Upper lobe of left lung (tissue), 6 donors: Measurements from ENCODE around the gene ANKRD24. TPM values are rescaled to one million over a fixed set of nuclear protein-coding genes. Genes with fewer than 3 reads are reported as not detected.
"Not testable (repeated sequence)": the region's sequence is repeated elsewhere in the genome, so short reads cannot be mapped to it uniquely, and the experiment has no call there.

Experiments
- ATAC-seq, 2 donors: fragments of 200-7000 bp; cut with Tn5 transposase; one replicate each; pipeline ENCODE4 v1.9.1; 2022; ENCODE audit warnings: mild to moderate bottlenecking in 2 of 2, moderate library complexity in 2 of 2; ENCODE audit not compliant: low FRiP score in 2 of 2
- DNase-seq, 2 donors: peaks; one replicate each; pipeline ENCODE4 v3.0.0-alpha.2; 2019 to 2020
- H3K27ac ChIP-seq, 4 donors: fragments of 200-600 bp; sonication (generic); one replicate each; pipeline ENCODE4 v1.5.1; 2016 to 2019
- H3K27me3 ChIP-seq, 4 donors: fragments of 200-600 bp; sonication (generic); one replicate each; pipeline ENCODE4 v1.5.1; 2017 to 2019
- H3K36me3 ChIP-seq, 4 donors: fragments of 200-600 bp; sonication (generic); one replicate each; pipeline ENCODE4 v1.5.1; 2016 to 2019
- H3K4me1 ChIP-seq, 4 donors: fragments of 200-600 bp; sonication (generic); one replicate each; pipeline ENCODE4 v1.5.1; 2018 to 2019
- H3K4me3 ChIP-seq, 4 donors: fragments of 200-600 bp; sonication (generic); one replicate each; pipeline ENCODE4 v1.5.1; 2017 to 2019; ENCODE audit warnings: mild to moderate bottlenecking in 2 of 4, moderate library complexity in 1 of 4
- H3K9me3 ChIP-seq, 4 donors: fragments of 200-600 bp; sonication (generic); one replicate each; pipeline ENCODE4 v1.5.1; 2018 to 2019
- EP300 ChIP-seq, 4 donors: sonication (generic); formaldehyde crosslinking; IDR thresholded peaks; one replicate each; pipeline ENCODE4 v1.5.1; 2017; ENCODE audit warnings: antibody characterized with exemption in 4 of 4, control low read depth in 2 of 4
- POLR2A ChIP-seq, 4 donors: fragments of 450-650 bp; IDR thresholded peaks; one replicate each; pipeline ENCODE4 v1.5.1; 2016 to 2017; ENCODE audit warnings: antibody characterized with exemption in 4 of 4, mild to moderate bottlenecking in 2 of 4
- POLR2AphosphoS5 ChIP-seq, 2 donors: sonication (generic); formaldehyde crosslinking; IDR thresholded peaks; one replicate each; pipeline ENCODE4 v1.5.1; 2017; ENCODE audit warnings: antibody characterized with exemption in 2 of 2
- WGBS, 2 donors: methylation state at CpG; one replicate each; pipeline ENCODE4 v1.1.5; 2017 to 2018; 5-methylcytosine and 5-hydroxymethylcytosine counted together
- total RNA-seq, 6 donors: library from RNA; depleted of rRNA in 4 of 6; stranded (reverse); fragments of >200 nt in 4 of 6; gene quantifications; one replicate each; pipeline versions ENCODE4 v1.1.0 to v1.2.1, GENCODE V29; 2016 to 2021
- TF ChIP-seq, protein P1 (sequence below), 6 experiments: fragments of 450-650 bp in 4 of 6; fragments of 200-600 bp in 2 of 6; sonication (generic) in 2 of 6; IDR thresholded peaks; one replicate each; pipeline ENCODE4 v1.5.1; 2016 to 2019; ENCODE audit warnings: antibody characterized with exemption in 6 of 6
- donor health status: DM: no; HTN: no; CAD: no; lungs with moderate emphysema.
- donor health status: DM: no; HTN: yes; CAD: no; lungs with severe emphysema.

The ANKRD24 gene
- total RNA-seq, 6 donors from 2014 or later, result 0.46 to 10.5 (median 1.3) TPM

DNA sequence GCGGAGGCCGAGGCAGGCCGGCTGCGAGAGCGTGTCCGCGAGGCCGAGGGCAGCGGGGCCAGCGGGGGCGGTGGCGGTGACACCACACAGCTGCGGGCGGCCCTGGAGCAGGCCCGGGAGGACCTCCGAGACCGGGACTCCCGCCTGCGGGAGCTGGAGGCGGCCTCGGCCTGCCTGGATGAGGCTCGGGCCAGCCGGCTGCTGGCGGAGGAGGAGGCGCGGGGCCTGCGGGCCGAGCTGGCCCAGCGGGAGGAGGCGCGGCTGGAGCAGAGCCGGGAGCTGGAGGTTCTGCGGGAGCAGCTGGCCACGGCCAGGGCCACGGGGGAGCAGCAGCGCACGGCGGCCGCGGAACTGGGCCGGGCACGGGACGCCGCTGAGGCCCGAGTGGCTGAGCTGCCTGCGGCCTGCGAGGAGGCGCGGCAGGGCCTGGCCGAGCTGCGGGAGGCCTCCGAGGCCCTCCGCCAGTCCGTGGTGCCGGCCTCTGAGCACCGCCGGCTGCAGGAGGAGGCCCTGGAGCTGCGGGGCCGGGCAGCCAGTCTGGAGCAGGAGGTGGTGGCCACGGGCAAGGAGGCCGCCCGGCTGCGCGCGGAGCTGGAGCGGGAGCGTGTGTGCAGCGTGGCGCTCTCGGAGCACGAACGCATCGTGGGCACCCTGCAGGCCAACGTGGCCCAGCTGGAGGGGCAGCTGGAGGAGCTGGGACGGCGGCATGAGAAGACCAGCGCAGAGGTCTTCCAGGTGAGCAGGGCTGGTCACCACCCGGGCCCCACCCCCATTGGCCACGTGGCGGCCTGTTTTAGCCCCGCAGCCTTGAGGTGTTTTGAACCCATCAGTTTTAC lies 35.2 kb downstream of the ANKRD24 start:
- no peak for TF ChIP-seq EP300 (IDR thresholded peaks at IDR 0.05)
- TF ChIP-seq, protein P1, sequence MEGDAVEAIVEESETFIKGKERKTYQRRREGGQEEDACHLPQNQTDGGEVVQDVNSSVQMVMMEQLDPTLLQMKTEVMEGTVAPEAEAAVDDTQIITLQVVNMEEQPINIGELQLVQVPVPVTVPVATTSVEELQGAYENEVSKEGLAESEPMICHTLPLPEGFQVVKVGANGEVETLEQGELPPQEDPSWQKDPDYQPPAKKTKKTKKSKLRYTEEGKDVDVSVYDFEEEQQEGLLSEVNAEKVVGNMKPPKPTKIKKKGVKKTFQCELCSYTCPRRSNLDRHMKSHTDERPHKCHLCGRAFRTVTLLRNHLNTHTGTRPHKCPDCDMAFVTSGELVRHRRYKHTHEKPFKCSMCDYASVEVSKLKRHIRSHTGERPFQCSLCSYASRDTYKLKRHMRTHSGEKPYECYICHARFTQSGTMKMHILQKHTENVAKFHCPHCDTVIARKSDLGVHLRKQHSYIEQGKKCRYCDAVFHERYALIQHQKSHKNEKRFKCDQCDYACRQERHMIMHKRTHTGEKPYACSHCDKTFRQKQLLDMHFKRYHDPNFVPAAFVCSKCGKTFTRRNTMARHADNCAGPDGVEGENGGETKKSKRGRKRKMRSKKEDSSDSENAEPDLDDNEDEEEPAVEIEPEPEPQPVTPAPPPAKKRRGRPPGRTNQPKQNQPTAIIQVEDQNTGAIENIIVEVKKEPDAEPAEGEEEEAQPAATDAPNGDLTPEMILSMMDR (IDR thresholded peaks at IDR 0.05), result no peak
- no peak for TF ChIP-seq POLR2AphosphoS5 (IDR thresholded peaks at IDR 0.05)
- no peak for TF ChIP-seq POLR2A (IDR thresholded peaks at IDR 0.05)
- Histone ChIP-seq H3K27ac (no peak overlapping the region), H3K27me3 (no peaks in the 10 kb centered on the region), H3K36me3 (no peaks in the 10 kb centered on the region), H3K4me1 (no peaks in the 10 kb centered on the region), H3K9me3 (no peaks in the 10 kb centered on the region), H3K4me3 (no peak overlapping the region)
- WGBS, 2 donors, result 93 to 95% methylated on average over 32 to 74 of the region's 81 CpGs
- no peak for ATAC-seq
- DNase-seq, result peak in 1 of 2 donors; percentile 79

DNA sequence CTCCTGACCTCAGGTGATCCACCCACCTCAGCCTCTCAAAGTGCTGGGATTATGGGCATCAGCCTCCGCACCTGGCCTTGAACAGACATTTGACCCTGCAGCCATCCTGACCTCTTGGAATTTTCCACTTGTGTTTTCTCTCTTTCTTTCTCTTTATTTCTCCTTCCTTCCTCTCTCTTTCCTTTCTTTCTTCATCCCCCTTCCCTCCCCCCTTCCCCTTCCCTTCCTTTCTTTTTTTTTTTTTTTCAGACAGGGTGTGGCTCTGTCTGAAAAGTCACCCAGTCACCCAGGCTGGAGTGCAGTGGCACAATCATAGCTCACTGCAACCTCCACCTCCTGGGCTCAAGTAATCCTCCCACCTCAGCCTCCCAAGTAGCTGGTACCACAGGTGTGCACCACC lies 36.0 kb downstream of the ANKRD24 start:
- H3K27ac ChIP-seq, DNase-seq, H3K4me3 ChIP-seq, H3K27me3 ChIP-seq, H3K9me3 ChIP-seq, ATAC-seq, H3K4me1 ChIP-seq, H3K36me3 ChIP-seq: not testable (repeated sequence)
- 96 to 100% methylated on average over 1 of the region's 1 CpG for WGBS, 2 donors

DNA sequence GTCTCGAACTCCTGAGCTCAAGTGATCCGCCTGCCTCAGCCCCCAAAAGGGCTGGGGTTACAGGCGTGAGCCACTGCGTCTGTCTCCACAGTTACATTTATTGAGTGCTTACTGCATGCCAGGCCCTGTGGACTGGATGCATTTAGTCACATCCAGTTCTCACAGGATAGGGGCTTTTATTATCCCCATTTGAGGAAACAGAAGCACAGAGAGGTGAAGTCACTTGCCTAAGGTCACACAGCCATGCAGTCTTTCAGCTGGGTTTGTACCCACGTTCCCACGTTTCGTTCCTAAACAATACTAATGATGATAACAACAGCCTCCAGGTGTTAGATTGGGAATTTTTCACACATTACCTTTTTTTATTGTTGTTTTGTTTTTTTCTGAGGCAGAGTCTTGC lies 37.7 kb downstream of the ANKRD24 start:
- DNase-seq, result no peak
- WGBS, 2 donors, result 91 to 93% methylated on average over 7 of the region's 7 CpGs
- no peaks in the 10 kb centered on the region for H3K27me3 ChIP-seq
- H3K4me3 ChIP-seq, result no peak overlapping the region
- no peaks in the 10 kb centered on the region for H3K36me3 ChIP-seq
- no peaks in the 10 kb centered on the region for H3K9me3 ChIP-seq
- no peak for TF ChIP-seq EP300 (IDR thresholded peaks at IDR 0.05)
- TF ChIP-seq POLR2AphosphoS5 (IDR thresholded peaks at IDR 0.05), result no peak
- TF ChIP-seq, protein P1 (IDR thresholded peaks at IDR 0.05), result no peak
- no peak for TF ChIP-seq POLR2A (IDR thresholded peaks at IDR 0.05)
- no peaks in the 10 kb centered on the region for H3K4me1 ChIP-seq
- ATAC-seq, result no peak
- H3K27ac ChIP-seq, result no peak overlapping the region

DNA sequence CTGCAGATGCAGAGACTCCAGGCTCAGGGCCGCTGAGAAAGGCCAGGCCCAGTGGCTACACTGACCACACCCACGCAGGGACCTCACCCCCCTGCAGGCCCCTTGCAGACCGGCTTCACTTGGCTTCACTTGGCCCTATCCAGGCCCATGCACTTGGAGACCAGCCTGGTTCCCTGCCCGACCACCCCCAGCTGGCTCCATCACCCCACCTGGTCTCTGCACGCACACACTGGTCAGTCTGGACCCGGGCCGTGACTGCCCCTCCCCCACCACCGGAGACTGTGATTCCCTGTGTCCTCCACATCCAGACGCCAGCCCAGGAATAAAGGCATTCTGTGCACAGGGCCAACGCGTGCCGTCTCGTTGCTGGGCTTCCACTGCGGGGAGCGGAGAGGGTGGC lies 42.0 kb downstream of the ANKRD24 start:
- 77 to 79% methylated on average over 11 to 14 of the region's 15 CpGs for WGBS, 2 donors
- H3K9me3 ChIP-seq, result no peaks in the 10 kb centered on the region
- H3K36me3 ChIP-seq, result no peaks in the 10 kb centered on the region
- no peak overlapping the region for H3K4me3 ChIP-seq
- TF ChIP-seq EP300 (IDR thresholded peaks at IDR 0.05), result no peak
- no peak for TF ChIP-seq POLR2AphosphoS5 (IDR thresholded peaks at IDR 0.05)
- TF ChIP-seq, protein P1 (IDR thresholded peaks at IDR 0.05), result no peak
- no peak for TF ChIP-seq POLR2A (IDR thresholded peaks at IDR 0.05)
- no peak for DNase-seq
- peaks cover 0 to 6% (median 2%) of the 10 kb centered on the region in 4 donors for H3K27me3 ChIP-seq
- H3K27ac ChIP-seq, result no peak overlapping the region
- H3K4me1 ChIP-seq, result peaks cover 5 to 8% (median 6%) of the 10 kb centered on the region in 4 donors
- peak in 1 of 2 donors; percentile 32 for ATAC-seq

DNA sequence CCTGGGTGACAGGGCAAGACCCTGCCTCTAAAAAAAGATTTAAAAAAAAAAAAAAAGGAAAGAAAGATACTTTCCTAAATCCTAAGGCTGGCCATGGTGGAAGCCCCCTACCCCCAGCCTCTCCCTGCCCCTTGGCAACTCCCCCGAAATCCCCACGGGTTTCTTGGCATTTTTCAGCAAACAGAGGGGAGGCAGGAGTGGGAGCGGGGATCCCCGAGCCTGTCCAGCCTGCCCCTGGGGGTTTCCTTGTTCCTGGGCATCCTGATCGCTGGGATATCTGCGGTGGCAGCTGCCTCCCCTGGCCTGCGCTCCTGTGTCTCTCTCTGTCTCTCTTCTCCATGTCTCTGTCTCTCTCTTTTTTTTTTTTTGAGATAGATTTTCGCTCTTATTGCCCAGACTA lies 43.4 kb downstream of the ANKRD24 start:
- TF ChIP-seq, protein P1 (IDR thresholded peaks at IDR 0.05), result no peak
- TF ChIP-seq EP300 (IDR thresholded peaks at IDR 0.05) (no peak), POLR2A (IDR thresholded peaks at IDR 0.05) (no peak), POLR2AphosphoS5 (IDR thresholded peaks at IDR 0.05) (no peak)
- no peaks in the 10 kb centered on the region for H3K36me3 ChIP-seq
- WGBS, 2 donors, result 73 to 77% methylated on average over 8 of the region's 8 CpGs

More for the DNA sequence above, 43.4 kb downstream of the ANKRD24 start:
- Histone ChIP-seq H3K4me1 (peaks cover 5 to 11% (median 7%) of the 10 kb centered on the region in 4 donors), H3K27ac (no peak overlapping the region), H3K27me3 (peaks cover 0 to 10% (median 2%) of the 10 kb centered on the region in 4 donors), H3K9me3 (no peaks in the 10 kb centered on the region), H3K4me3 (no peak overlapping the region)
- no peak for DNase-seq
- ATAC-seq, result no peak
